ENCODE data around the gene ABHD2. TPM values are rescaled to one million over a fixed set of nuclear protein-coding genes. Genes with fewer than 3 reads are reported as not detected.

ABHD2 gene
- total and polyA plus RNA-seq, 9 of the 15 experiments (the other 6 are each of a cell fraction or from before 2014, with no cell fraction given), result 16.9 to 99.8 (median 47.5) TPM

- in situ Hi-C loops (cut with MboI) (no loop called here), intact Hi-C loops (cut with micrococcal nuclease) (no loop called here)
- Histone ChIP-seq H3K4me1 (replicated peaks in 1 of 2; ENCODE audit: control insufficient read depth in 2 of 2, insufficient read depth in 2 of 2, low read length in 2 of 2) (peaks cover 16 to 40% of the 10 kb centered on the region in 2 experiments), H3K9me3 (replicated peaks; ENCODE audit: control insufficient read depth, insufficient read depth, low read depth, low read length) (no peaks in the 10 kb centered on the region), H3K27ac (ENCODE audit: extremely low read depth, low read depth, low read length) (no peak overlapping the region), H3K79me2 (ENCODE audit: control insufficient read depth, insufficient read depth, low read length) (peaks cover 96% of the 10 kb centered on the region), H2AFZ (ENCODE audit: low read depth, low read length) (no peak overlapping the region), H3K4me2 (ENCODE audit: insufficient read depth, low read length) (no peak overlapping the region), H3K4me3 (no peak overlapping the region), H3K9me1 (ENCODE audit: control insufficient read depth, insufficient read depth, low read length) (no peaks in the 10 kb centered on the region), H4K20me1 (replicated peaks; ENCODE audit: control insufficient read depth, insufficient read depth, low read length) (no peaks in the 10 kb centered on the region), H3K36me3 (ENCODE audit: control insufficient read depth, insufficient read depth, low read length) (peaks cover 71% of the 10 kb centered on the region), H3K27me3 (ENCODE audit: control insufficient read depth in 2 of 2, insufficient read depth in 2 of 2, low read length in 2 of 2) (no peaks in the 10 kb centered on the region), H3K9ac (ENCODE audit: insufficient read depth in 1 of 2, low read depth in 2 of 2, low read length in 2 of 2) (no peak overlapping the region)
- 87% methylated on average over 1 of the region's 1 CpG for WGBS (ENCODE audit: insufficient coverage, low coverage, missing lambda C conversion rate)
- BruUV-seq (replicated peaks), result no TSS peak
- POLR2A ChIA-PET, result interaction anchor here (0.7 to 10.0 kb wide), 4 partner anchors 9 to 80 kb away, joined by 3 to 62 read pairs (median 4); partner anchors contain the start of gene ABHD2
- CTCF ChIA-PET (ENCODE audit: low intra/inter-chr PET ratio), result no interaction called here
- FAIRE-seq, result no peak
- ATAC-seq, result no peak
- DNase-seq (ENCODE audit: extremely low read depth in 1 of 4, low spot score in 3 of 4), result no peak
- no peak for TF ChIP-seq HES1 (IDR thresholded peaks at IDR 0.05; ENCODE audit: low read depth)
- TF ChIP-seq ZNF407 (IDR thresholded peaks at IDR 0.05; ENCODE audit: low read depth), result no peak
- TF ChIP-seq CEBPZ (IDR thresholded peaks at IDR 0.05; ENCODE audit: borderline replicate concordance, low read depth, low read length), result no peak
- no peak for TF ChIP-seq GTF2F1 (IDR thresholded peaks at IDR 0.05; ENCODE audit: low read depth, low read length)
- TF ChIP-seq MYBL2 (IDR thresholded peaks at IDR 0.05; ENCODE audit: low read depth), result no peak
- no peak for TF ChIP-seq MYBL2 (CRISPR knock-in tag; IDR thresholded peaks at IDR 0.05; ENCODE audit: borderline replicate concordance)
- no peak for TF ChIP-seq ZBTB43 (CRISPR knock-in tag; IDR thresholded peaks at IDR 0.05)
- no peak for TF ChIP-seq ZNF696 (CRISPR knock-in tag; conservative IDR thresholded peaks at IDR 0.05)
- TF ChIP-seq NCOA1 (IDR thresholded peaks at IDR 0.05; ENCODE audit: low read depth), result no peak
Observed at GRCh38 chr15:89098281-89098680, 10.0 kb downstream of the ABHD2 start.
